DND-41 (cell line): ENCODE results near the gene SLC10A3.
A peak's percentile ranks its signal among the peaks of the same experiment; 100 is the strongest.

Source experiments
- ATAC-seq: fragments of 200-7000 bp; cut with Tn5 transposase; 3 replicates; pipeline ENCODE4 v1.9.1; 2021; ENCODE audit warnings: low read depth; ENCODE audit not compliant: insufficient read depth
- DNase-seq: peaks from one replicate; pipeline ENCODE4 v3.0.0-alpha.2; 2020
- H2AFZ ChIP-seq: 2 replicates; pipeline ENCODE4 v1.6.0; 2012; ENCODE audit warnings: low read depth, low read length
- H3K27ac ChIP-seq: 2 replicates; pipeline ENCODE4 v1.5.1; 2012; ENCODE audit warnings: low read length, inconsistent platforms
- H3K27me3 ChIP-seq: fragments of 200-600 bp; sonication (generic); 2 replicates; pipeline ENCODE4 v1.6.0; 2012; ENCODE audit warnings: low read length, mild to moderate bottlenecking, inconsistent platforms; ENCODE audit not compliant: insufficient read depth, poor library complexity
- H3K36me3 ChIP-seq: 2 replicates; pipeline ENCODE4 v1.5.1; 2012; ENCODE audit warnings: low read length, inconsistent platforms; ENCODE audit not compliant: insufficient read depth
- H3K4me1 ChIP-seq: 2 replicates; pipeline ENCODE4 v1.5.1; 2012; ENCODE audit warnings: mild to moderate bottlenecking, low read length; ENCODE audit not compliant: insufficient read depth
- H3K4me2 ChIP-seq: 2 replicates; pipeline ENCODE4 v1.6.0; 2012; ENCODE audit warnings: mild to moderate bottlenecking, moderate library complexity, low read length, inconsistent platforms; ENCODE audit not compliant: insufficient read depth
- H3K4me3 ChIP-seq, 2 experiments: fragments of 200-600 bp in 1 of 2; shearing (Covaris generic) in 1 of 2; 2 replicates each; pipeline ENCODE4 v1.5.1; 2012 to 2016; ENCODE audit warnings: inconsistent platforms in 2 of 2, low read length in 2 of 2, mild to moderate bottlenecking in 2 of 2, low read depth in 1 of 2, moderate library complexity in 1 of 2
- H3K79me2 ChIP-seq: 2 replicates; pipeline ENCODE4 v1.6.0; 2012; ENCODE audit warnings: low read length, inconsistent platforms; ENCODE audit not compliant: insufficient read depth
- H3K9ac ChIP-seq: 2 replicates; pipeline ENCODE4 v1.6.0; 2012; ENCODE audit warnings: low read depth, mild to moderate bottlenecking, inconsistent platforms, low read length, moderate library complexity
- H3K9me3 ChIP-seq: 2 replicates; pipeline ENCODE4 v1.5.1; 2012; ENCODE audit warnings: low read length, moderate library complexity, mild to moderate bottlenecking, inconsistent platforms; ENCODE audit not compliant: insufficient read depth, severe bottlenecking
- H4K20me1 ChIP-seq: 2 replicates; pipeline ENCODE4 v1.6.0; 2012; ENCODE audit warnings: low read length; ENCODE audit not compliant: insufficient read depth
- CTCF ChIP-seq: IDR thresholded peaks from 2 replicates; pipeline ENCODE4 v1.5.1; 2012; ENCODE audit warnings: borderline replicate concordance, low read length, moderate library complexity, mild to moderate bottlenecking; ENCODE audit not compliant: poor library complexity, severe bottlenecking; ENCODE audit errors: extremely low read depth
- EZH2 ChIP-seq: IDR thresholded peaks from 3 replicates; pipeline ENCODE4 v1.6.1; 2012; ENCODE audit warnings: borderline replicate concordance, low read depth, mild to moderate bottlenecking, moderate library complexity, low read length, inconsistent platforms; ENCODE audit not compliant: severe bottlenecking

The SLC10A3 gene

GRCh38 chrX:154516656-154517100 lies 26.2 kb upstream of the SLC10A3 start:
- ATAC-seq (peak; percentile 2; the same call in 1 of the 3 replicates), DNase-seq (no peak)
- H4K20me1 ChIP-seq, result no peaks in the 10 kb centered on the region
- peak overlapping the region; percentile 89 for H3K4me2 ChIP-seq
- H3K4me1 ChIP-seq, result peaks cover 22% of the 10 kb centered on the region
- peak overlapping the region; percentile 94 for H2AFZ ChIP-seq
- no peaks in the 10 kb centered on the region for H3K9me3 ChIP-seq
- peak overlapping the region; percentile 89 for H3K27ac ChIP-seq
- peaks cover 11% of the 10 kb centered on the region for H3K79me2 ChIP-seq
- H3K27me3 ChIP-seq, result no peaks in the 10 kb centered on the region
- H3K36me3 ChIP-seq, result no peaks in the 10 kb centered on the region
- H3K4me3 ChIP-seq, result peak overlapping the region; percentile 26 to 69; a peak in 3 of 4 replicates
- H3K9ac ChIP-seq, result peak overlapping the region; percentile 68
- TF ChIP-seq EZH2, result no peak
- no peak for TF ChIP-seq CTCF

GRCh38 chrX:154515966-154516655 lies 25.7 kb upstream of the SLC10A3 start, which contains the start of gene FAM3A:
Gene FAM3A, minus strand, starts transcription at chrX:154516232. Its CDS starts 460 bp downstream, at chrX:154515772.
- Histone ChIP-seq H3K4me1 (peaks cover 23% of the 10 kb centered on the region), H3K27me3 (no peaks in the 10 kb centered on the region), H2AFZ (peak within 1 kb of the TSS; percentile 94), H3K9me3 (no peaks in the 10 kb centered on the region), H3K79me2 (peaks cover 11% of the 10 kb centered on the region), H3K4me3 (peak within 1 kb of the TSS; percentile 52 to 84; a peak in 3 of 4 replicates), H3K27ac (peak within 1 kb of the TSS; percentile 89), H3K4me2 (peak within 1 kb of the TSS; percentile 89), H3K9ac (peak within 1 kb of the TSS; percentile 81), H4K20me1 (no peaks in the 10 kb centered on the region), H3K36me3 (no peaks in the 10 kb centered on the region)
- TF ChIP-seq CTCF (no peak), EZH2 (no peak)
- DNase-seq (peak; percentile 93), ATAC-seq (peak; percentile 90)

- Histone ChIP-seq H3K9me3 (no peaks in the 10 kb centered on the region), H3K4me1 (peaks cover 23% of the 10 kb centered on the region), H4K20me1 (no peaks in the 10 kb centered on the region), H3K4me3 (peak overlapping the region; percentile 52 to 84; a peak in 3 of 4 replicates), H3K36me3 (no peaks in the 10 kb centered on the region), H3K9ac (peak overlapping the region; percentile 81), H3K4me2 (peak overlapping the region; percentile 85), H2AFZ (peak overlapping the region; percentile 67), H3K27me3 (no peaks in the 10 kb centered on the region), H3K79me2 (peaks cover 11% of the 10 kb centered on the region), H3K27ac (peak overlapping the region; percentile 74)
- DNase-seq (no peak), ATAC-seq (peak; percentile 1; the same call in 1 of the 3 replicates)
- TF ChIP-seq EZH2, result no peak
- TF ChIP-seq CTCF, result no peak
Measured at GRCh38 chrX:154515090-154515965, 24.9 kb upstream of the SLC10A3 start.
